Activated CD4-positive, alpha-beta T cell treated with anti-CD3 and anti-CD28 coated beads for 24 hours (primary cell): ENCODE results near the gene RAMP1.
"Not testable (repeated sequence)": the region's sequence is repeated elsewhere in the genome, so short reads cannot be mapped to it uniquely, and the experiment has no call there.

ENCODE experiments used
- DNase-seq, 2 donors: peaks; one replicate each; pipeline ENCODE4 v3.0.0-alpha.2; 2020; ENCODE audit warnings: low read depth in 2 of 2

RAMP1 gene

DNA sequence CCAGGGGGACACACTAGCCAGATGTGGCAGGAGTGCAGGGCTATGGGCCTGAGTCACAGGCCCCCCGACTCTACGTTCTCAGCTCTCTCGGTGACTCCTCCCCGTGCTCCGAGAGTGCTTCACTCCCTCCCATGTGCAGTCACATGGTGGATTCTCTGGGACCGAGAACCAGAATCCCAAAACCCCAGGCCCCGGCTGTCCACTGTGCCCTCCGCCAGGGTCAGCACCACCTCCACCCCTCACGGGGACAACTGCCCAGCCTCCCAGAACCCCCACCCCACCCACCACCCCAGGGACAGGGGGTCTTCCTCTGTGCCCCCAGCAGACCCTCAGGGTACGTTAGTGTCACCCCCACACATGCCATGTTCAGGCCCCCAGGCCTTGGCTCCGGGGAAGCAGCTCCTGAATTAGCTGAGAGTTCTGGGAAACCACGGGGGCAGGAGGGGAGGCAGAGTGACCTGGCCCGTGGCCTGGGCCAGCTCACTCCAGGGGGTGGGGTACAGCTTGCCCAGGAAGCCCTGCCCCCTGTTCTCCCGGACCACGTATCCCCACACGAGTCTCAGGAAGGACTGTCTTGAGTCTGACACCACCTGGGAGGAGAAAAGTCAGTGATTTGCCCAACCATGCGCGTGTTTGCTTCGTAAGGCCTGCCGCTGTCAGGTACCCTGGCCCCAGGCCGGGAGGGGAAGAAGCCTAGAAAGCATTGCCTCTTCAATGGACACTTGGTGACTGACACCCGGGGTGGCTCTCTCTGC is 4.4 kb downstream of the RAMP1 start:
- no peak for DNase-seq

DNA sequence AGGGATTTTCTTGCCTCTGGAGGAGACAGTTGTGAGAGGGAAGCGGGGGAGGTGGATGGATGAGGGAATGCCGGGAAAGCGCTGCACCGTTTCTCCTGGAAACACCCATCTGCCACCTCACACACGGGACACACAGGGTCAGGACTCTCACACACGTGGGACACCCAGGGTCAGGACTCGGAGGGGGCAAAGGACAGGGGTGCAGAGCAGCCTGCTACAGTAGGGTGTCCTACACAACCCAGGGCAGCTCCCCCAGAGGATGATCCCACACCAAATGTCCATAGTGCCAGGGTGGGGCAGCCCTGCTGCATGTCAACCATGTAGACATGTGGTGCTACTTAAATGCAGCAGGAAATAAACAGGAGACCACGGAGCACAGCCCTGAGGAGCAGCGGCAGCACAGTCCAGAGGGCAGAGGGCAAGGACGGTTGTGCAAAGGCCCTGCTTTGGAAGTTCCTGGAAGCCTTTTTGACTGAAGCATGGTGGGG is 5.1 kb downstream of the RAMP1 start:
- no peak for DNase-seq

GRCh38 chr2:237864940-237865622 is 5.7 kb downstream of the RAMP1 start:
- no peak for DNase-seq

DNA sequence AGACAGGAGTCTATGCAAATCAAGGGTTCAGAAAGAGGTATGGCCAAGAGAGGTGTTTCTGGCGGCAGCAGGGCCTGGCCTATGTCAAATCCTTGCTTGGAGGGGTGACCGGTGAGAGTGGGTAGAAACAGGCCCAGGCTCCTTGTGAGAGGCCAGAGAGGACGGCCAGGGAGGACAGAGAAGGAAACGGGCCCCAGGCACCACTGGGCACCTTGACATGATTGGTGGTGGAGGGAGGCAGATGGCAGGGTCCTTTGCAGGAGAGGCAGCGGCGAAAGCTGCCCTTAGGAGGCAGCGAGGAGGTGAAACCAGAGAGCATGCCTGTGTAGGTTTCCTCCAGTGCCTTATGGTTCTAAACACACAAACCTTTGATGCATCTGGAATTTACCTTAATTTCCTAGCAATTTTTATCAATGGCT is 6.2 kb downstream of the RAMP1 start:
- no peak for DNase-seq

DNA sequence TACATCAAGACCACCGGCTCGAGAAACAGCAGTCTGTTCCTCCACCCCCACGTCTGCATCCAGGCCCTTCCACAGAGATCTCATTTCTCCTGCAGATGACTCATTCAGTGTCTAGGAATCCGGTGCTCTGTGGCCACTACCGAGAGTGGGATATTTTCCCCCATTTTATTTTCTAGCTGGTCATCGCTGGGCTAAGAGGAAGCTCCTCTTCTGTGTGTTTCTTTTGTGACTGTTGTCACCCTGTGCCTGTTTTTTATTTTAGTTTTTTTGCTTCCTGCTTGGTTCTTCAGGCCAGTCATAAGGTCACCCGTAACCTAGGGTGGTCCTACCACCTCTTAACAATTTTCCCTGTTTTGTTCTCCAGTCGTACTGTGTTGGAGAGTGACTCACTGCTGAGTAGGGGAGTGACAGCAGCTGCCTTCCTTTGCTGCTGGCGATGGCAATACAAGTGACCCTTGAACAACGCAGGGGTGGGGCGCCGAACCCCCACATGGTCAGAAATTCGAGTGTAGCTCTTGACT is 6.7 kb downstream of the RAMP1 start:
- DNase-seq = no peak

GRCh38 chr2:237867465-237867864 is 8.0 kb downstream of the RAMP1 start:
- DNase-seq = no peak

DNA sequence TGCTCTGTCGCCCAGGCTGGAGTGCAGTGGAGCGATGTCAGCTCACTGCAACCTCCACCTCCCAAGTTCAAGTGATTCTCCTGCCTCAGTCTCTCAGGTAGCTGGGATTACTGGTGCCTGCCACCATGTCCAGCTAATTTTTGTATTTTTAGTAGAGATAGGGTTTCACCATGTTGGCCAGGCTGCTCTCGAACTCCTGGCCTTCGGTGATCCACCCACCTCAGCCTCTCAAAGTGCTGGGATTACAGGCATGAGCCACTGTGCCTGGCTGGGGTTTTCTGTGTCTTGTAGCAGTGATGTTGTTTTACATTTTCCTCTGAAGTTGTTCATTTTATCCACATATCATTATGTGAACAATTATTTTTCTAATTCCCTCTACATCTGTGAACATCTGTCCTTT is 8.7 kb downstream of the RAMP1 start:
- not testable (repeated sequence) for DNase-seq

DNA sequence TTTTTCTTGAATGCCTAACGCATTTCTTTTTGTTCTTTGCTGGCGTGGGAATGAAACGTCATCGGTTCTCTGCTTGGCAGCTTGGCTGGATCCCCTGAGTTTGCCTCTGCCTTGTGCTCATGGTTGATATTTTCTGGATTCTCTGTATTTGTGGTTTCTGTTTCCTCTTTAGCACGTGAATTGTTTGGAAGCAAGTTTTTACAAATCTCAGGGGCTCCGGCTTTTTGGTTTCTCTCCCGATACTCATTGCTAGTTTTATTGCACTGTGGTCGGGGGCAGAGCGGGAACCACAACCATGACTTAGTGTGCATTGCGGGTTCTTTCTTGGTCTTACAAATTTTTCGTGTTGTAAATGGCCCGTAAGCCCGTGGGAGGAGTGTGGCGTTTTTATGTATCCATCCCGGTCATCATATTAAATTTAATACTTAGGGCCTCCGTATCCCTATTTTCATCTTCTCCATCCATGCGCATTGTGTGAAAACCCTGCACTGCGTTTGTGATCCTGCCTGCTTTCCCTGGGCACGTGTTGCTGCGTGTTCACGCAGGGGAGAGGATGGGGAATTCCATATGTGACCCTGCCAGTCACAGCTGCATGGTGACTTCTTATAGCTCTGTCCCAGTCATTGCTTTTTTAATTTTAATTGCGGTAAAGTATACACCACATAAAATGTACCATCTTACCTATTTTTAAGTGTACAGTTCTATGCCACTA is 9.4 kb downstream of the RAMP1 start:
- DNase-seq = no peak

- DNase-seq = no peak
Measured at GRCh38 chr2:237869343-237870102, 10.1 kb downstream of the RAMP1 start.

DNA sequence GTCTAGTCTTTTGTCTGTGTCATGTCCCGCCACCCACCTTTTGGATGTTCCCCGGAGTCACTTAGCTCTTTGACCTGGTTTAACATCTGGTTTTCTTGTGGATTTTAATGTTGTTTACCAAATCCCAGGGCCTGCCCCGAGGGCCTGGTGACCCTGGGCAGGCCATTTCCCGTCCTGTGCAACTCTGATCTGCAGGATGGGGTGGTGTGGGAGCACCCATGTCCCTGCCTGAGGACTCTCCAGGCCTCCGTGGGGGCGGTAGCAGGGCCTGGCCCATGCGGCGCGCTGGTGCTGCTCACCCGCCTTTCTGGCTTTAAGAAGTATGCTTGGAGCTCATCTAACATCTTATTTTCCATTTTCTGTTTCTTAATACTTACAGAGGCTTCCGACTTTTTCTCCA is 10.7 kb downstream of the RAMP1 start:
- DNase-seq = no peak

GRCh38 chr2:237870754-237871651 is 11.6 kb downstream of the RAMP1 start:
- no peak for DNase-seq

DNA sequence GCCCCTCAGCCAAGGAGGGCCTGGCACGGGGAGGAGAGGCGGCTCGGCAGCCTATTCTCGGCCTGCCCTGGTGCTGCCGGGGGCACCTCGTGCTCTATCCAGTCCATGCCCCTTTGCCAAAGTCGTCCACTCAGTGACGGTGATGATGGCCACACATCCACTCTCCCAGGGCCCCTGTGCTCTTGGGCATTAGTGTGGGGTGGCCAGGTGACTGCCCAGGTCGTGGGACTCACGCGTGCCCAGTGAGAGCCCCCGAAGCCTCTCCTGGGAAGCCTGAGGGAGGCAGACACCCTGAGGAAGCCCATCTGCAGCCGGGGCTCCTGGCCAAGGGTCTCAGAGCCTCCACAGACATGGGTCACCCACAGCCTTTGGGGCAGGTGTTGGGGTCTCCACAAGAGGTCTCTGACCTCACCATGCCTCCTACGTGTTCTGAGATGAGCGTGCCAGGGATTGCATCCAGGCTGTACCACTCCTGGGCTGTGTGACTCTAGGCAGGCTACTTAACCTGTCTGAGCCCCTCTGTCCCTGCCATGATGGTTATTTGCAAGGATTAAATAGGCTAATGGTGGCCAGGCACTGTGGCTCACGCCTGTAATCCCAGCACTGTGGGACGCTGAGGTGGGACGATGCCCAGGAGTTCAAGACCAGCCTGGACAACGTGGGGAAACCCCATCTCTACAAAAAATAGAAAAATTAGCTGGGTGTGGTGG is 12.9 kb downstream of the RAMP1 start:
- DNase-seq = no peak

GRCh38 chr2:237873421-237873831 is 14.0 kb downstream of the RAMP1 start:
- DNase-seq = no peak

GRCh38 chr2:237873897-237874551 is 14.6 kb downstream of the RAMP1 start:
- DNase-seq = no peak

GRCh38 chr2:237874585-237875161 is 15.2 kb downstream of the RAMP1 start:
- DNase-seq = no peak

GRCh38 chr2:237875256-237876060 is 16.0 kb downstream of the RAMP1 start:
- DNase-seq = no peak

- no peak for DNase-seq
Measured at GRCh38 chr2:237876061-237876526, 16.7 kb downstream of the RAMP1 start.

- DNase-seq = no peak
Measured at GRCh38 chr2:237876532-237876931, 17.1 kb downstream of the RAMP1 start.
